Suppressor macrophage (primary cell): ENCODE measurements around the gene CDC42BPA.
A peak's percentile ranks its signal among the peaks of the same experiment; 100 is the strongest.

Source experiments
- DNase-seq, 4 experiments: peaks; one replicate each; pipeline ENCODE4 v3.0.0-alpha.2; 2020 to 2022

Gene CDC42BPA

DNA sequence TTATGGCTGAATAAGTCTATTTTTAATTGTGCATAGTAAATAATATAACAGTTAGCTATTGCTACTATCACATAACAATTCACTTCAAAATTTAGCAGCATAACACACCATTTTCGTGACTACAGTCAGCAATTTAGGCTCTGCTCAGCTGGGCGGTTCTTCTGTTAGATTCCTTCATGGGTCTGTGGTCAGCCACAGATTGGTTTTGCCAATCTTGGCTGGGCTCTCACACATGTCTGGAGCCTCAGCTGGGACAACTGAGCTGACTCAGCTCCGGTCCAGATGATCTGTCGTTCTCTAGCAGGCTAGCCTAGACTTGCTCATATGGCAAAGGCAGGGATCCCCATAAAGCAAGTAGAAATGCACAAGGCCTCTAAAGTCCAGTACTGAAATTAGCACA is 15.1 kb upstream of the CDC42BPA start:
- DNase-seq, result no peak

DNA sequence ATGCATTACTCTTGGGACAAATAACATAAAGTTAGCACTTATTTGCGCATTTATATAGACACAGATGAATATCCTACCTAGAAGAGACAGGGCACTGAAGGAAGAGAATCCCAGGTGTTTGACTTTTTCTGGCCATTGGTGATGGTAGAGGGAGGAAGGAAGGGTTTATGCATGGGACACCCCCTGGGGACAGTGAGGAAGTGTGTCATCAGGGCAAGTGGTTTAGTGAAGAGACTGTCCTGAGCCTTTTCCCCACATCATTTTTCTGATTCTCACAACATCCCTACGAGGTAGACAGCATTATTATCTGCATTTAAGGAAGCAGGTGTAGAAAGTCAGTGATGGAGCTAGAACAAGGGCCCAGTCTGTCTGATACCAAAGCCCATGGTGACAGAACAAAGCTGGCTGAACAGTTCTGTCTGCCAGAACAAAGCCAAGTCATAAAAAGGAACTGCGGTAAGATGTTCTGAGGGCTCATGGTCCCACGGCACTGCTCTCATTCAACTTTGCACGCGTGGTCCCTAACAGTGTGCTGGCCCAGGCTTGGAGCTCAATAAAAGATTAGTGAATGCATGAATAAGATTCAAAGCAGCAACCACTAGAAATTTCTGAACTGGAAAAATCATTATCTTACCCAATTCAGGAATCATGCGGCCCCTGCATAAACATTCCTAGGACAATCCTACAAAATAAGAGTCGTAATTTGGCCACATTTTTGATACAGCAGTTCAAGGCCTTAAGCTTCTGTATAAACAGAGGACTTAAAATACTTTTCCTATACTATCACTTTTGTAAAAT is 12.2 kb upstream of the CDC42BPA start:
- DNase-seq, result no peak

DNA sequence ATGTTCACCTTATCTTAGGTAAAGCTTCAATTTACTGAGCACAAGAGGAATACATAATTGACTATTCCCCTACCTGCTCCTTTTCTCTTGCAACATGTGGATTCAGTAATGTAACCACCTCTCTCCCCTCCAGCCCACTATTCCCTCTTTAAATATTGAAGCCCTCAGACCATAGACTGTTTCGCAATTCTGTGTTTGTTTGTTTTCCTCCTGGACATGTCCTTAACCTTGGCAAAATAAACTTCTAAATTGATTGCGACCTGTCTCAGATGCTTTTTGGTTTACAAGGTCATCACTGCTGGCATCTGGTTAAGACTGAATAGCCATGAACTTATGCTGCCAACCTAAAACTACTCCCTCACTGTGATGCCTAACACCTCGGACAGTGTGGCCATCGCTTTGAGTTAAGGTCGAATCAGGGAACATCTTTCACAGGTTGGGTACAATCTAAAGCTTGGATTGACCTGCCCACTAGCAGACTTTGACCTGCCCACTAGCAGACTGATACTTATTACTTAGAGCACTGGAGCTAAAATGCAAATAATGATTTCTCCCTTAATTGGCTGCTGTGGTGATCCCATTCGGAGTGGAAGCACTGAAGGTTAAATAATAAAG is 10.2 kb upstream of the CDC42BPA start:
- DNase-seq, result no peak

GRCh38 chr1:227325156-227325555 is 6.9 kb upstream of the CDC42BPA start:
- no peak for DNase-seq

DNA sequence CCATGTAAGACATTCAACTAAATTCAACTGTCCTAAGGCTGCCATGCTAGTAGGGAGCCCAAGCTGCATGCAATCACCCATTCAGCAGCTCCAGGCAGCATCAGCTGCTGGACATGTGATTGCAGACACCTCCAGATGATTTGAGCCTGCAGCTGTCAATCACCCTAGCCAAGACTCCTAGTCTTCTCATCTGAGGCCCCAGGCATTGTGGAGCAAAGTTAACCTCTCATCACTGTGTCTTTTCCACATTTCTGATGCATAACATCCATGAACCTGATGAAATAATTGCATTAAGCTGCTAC is 5.6 kb upstream of the CDC42BPA start:
- no peak for DNase-seq

DNA sequence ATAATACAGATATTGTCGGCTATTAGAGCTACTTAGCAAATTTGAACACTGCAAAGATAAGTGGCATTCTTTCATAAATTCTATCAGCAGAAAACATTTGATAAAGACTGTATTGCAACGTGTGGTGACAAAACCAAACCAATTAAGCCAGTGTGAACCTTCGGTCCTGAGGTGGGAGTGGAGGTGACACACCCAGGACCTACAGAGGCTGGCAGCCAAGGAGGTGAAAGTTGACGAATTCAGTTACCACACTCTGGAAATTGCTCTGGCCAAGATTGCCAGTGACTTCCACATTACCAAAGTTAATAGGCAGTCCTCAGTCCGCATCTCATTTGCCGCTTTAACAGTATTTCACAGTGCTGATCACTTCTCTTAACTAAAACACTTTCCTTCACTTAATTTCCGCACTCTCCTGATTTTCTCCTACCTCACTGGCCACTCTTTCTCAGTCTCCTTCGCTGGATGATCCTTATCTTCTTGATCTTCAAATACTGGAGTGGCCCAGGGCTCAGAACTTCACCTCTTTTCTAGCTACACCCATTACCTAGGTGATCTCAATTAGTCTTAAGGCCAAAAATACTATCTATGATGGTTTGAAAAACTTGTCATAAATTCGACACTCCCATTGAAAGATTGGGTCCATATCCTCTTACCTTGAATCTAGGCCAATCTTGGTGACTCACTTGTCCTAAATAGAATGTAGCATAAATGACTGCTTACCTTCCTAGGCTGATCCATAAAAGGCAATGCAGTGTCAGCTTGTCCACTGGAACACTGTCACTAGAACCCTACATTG is 5.1 kb upstream of the CDC42BPA start:
- no peak for DNase-seq

DNA sequence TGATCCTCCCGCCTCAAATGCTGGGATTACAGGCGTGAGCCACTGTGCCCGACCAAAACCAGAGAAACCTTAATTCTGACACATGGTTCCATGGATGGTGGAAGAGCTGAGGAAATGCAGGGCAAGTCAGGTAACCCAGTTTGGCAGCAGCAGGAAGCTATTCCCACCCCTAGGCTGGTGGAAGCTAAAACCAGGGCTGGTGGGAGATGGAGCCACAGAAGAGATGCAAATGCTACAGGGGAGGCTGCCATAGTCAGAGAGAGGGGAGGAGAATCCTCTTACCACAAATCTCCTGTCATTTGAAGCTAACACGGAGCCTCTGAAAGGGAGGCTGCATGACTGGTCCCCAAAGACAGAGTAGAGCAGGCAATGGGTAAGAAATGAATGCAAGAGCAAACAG is 4.1 kb upstream of the CDC42BPA start:
- no peak for DNase-seq

- DNase-seq, result no peak
Measured at GRCh38 chr1:227321035-227321434, 2.7 kb upstream of the CDC42BPA start.

- DNase-seq, result no peak
Measured at GRCh38 chr1:227320476-227320875, 2.2 kb upstream of the CDC42BPA start.

DNA sequence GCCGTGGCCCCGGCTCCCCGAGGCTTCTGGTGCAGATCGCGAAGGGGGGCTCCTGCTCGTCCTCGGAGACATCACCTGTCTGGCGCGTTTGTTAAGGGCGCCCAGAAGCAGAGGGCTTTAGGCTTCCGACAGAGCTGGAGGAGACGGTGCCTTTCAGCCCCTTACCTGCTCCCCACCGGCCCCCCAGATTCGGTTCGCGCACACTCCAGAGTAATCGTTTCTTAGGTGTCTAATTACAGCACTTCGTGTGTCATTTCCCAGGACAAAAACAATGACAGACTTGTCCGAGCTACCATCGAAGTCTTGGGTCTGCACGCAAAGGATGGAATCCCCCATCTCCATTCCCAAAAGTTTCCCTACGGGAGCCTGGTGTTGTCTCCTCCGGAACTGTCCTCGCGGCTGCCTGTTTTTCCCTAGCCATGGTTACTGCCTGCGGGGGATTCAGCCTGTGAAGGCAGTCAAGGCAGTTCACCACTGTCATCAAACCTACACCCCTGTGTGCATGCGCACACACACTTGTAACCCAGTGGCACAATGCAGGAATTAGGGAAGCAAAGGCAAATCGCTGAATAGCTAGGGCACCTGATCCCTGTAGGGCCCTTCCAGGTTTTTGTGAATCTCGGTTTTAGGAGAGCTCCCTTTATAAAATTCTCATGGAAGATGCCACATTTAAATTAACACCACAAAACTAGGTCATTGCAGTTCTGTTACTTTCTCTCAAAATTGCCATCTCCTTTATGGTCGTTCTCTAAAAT is 738 bp upstream of the CDC42BPA start:
- DNase-seq, result peak; percentile 8 to 37 (median 28)

- peak in 3 of 4 experiments; percentile 19 to 46 (median 22) for DNase-seq
Measured at GRCh38 chr1:227317523-227318015, 723 bp downstream of the CDC42BPA start.

GRCh38 chr1:227317011-227317451 is 1.3 kb downstream of the CDC42BPA start:
- peak in 1 of 4 experiments; percentile 6 for DNase-seq

DNA sequence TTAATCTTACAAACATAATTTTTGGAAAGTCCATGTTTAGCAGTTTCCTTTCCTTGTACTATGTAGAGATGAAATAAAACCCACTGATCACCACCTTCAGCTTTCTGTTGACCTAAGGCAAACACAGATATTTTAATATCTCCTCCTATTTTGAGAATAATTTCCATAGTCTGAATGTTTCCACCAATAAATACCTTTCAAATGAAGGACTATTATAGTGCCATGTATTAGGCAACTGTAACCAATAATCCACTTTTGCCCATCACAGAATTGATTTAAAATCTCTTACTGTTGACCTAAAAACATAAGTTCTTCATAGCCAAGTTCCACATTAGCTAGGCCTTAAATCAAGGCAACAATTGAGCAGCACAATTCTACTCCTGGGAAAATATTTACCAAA is 1.8 kb downstream of the CDC42BPA start:
- peak in 1 of 4 experiments; percentile 5 for DNase-seq

DNA sequence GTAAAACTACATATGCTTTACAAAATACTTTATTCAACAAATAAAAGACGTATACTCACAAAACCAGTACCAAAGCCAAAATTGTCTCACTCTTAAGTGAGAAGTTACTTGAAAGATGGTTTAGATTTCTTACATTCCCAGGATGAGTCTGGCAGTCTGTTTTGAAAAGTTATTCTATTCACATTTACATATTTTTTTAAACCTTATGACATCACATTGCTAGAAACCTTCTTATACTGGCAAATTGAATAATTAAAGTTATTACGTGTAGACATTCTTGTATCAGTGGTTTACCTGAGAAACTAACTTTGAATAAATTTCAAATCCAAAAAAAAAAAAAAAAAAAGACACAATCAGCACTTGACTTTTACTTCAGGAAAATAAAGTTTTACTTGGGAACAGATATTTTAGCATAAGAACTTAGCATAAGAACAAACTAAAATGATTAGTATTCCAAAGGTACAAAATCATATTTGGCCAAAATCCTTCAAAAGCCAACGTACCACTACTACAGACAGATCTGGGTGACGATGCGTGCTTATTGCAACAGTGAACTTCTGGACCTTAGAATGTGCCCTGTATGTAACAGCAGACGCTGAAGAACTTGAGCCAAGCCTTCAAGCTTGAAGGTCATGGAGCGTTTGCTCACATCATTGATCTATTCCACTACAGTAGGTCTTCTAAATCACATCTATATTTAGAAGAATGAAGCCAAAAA is 2.5 kb downstream of the CDC42BPA start:
- peak in 3 of 4 experiments; percentile 6 to 20 (median 19) for DNase-seq

DNA sequence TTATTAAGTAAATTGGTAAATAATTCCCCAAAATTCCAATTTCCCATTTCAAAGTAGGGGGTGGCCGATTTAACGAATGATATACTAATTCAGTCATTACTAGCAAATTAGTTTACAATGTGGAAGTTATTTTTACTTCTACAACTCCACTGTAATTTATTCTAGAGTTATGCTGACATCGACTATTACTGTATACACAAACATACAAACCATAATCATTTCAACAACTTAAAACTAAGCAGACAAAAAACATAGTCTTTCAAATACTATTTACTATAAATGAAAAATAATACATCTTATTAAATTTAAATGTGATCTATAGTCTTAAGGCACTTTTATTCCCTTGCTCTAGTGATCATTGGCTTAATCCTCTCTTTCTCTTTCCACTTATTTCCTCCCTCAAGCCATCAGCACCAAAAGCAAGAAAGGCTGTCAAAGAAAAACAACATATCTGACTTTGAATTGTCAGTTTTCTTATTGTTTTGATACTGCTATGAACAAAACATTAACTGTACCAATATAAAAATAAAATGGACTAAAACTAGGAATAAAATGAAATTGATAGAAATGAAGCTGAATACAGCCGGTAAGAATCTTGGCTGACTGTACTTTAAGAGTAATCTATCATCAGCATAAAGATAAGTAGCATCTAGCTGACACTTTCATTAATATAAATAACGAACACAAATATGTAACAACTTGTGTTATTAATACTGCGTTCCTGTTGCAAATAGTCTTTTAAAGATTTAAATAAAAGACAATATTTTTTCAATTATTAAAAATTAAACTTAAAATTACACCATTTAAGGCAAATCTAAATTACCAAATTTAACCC is 4.1 kb downstream of the CDC42BPA start:
- DNase-seq, result no peak

DNA sequence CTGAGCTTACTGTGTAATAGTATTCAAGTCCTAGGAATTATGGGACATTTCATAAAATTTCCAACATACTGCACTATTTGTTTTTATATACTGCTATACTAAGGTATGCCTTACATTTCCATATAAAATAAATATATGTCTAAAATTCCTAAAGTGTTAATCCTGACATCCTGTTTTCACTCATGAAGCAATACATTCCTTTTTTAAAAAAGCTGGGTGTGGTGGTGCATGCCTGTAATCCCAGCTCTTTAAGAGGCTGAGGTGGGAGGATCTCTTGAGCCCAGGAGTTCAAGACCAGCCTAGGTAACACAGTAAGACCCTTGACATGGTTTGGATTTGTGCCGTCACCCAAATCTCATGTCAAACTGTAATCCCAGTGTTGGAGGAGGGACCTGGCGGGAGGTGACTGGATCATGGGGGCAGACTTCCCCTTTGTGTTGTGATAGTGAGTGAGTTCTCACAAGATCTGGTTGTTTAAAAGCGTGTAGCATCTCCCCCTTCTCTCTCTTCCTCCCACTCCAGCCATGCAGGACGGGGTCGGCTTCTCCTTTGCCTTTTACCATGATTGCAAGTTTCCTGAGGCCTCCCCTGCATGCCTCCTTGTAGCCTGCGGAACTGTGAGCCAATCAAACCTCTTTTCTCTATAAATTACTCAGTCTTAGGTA is 5.8 kb downstream of the CDC42BPA start:
- no peak for DNase-seq

DNA sequence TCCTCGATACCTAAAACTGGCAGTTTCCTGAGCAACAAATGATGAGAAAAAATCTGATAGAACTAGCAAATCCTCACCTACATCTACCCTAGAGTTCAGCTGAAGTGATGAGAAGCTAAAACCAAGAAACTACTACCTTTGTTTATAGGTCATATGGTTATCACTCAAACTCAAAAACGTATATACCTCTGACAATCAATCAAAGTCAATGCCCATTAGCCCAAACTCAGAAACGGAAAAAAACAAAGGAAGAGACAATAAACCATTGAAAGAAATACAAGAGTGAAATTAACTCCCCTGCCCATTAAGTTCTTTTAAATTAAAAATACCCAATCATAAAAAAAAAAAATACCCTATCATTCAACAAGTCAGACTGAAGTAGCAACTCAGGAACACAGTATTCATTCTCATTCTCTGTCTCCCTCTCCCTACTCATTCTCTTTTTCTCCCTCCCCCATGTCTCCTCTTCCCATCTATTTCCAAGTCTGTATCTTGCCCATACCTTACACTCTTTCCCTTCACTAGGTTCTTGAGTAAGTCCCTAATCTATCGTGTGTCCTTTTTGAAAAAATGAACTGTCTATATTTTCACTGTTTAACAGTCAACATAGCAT is 6.8 kb downstream of the CDC42BPA start:
- no peak for DNase-seq

- no peak for DNase-seq
Measured at GRCh38 chr1:227308367-227309336, 9.6 kb downstream of the CDC42BPA start.

GRCh38 chr1:227306689-227307088 is 11.6 kb downstream of the CDC42BPA start:
- no peak for DNase-seq
